ENCODE data around the gene TBX5. TPM values are rescaled to one million over a fixed set of nuclear protein-coding genes. Genes with fewer than 3 reads are reported as not detected.

TBX5 gene
- total RNA-seq, 1 donor from 2014 or later: not detected

DNA sequence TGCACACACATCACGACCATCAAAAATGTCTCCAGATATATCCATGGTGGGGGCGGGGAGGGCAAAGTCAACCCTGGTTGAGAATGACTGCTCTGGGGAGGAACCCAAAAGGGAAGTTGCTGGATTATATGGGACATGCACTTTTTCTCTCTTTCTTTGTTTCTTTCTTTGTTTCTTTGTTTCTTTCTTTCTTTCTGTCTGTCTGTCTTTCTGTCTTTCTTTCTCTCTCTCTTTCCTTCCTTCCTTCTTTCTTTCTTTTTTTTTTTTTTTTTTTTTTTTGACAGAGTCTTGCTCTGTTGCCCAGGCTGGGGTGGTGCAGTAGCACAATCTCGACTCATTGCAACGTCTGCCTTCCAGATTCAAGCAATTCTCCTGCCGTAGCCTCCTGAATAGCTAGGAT is 71.5 kb downstream of the TBX5 start:
- no peak for DNase-seq (ENCODE audit: extremely low read depth, low read depth, low spot score)

GRCh38 chr12:114328292-114328691 is 77.7 kb downstream of the TBX5 start:
- no peak for DNase-seq (ENCODE audit: extremely low read depth, low read depth, low spot score)

DNA sequence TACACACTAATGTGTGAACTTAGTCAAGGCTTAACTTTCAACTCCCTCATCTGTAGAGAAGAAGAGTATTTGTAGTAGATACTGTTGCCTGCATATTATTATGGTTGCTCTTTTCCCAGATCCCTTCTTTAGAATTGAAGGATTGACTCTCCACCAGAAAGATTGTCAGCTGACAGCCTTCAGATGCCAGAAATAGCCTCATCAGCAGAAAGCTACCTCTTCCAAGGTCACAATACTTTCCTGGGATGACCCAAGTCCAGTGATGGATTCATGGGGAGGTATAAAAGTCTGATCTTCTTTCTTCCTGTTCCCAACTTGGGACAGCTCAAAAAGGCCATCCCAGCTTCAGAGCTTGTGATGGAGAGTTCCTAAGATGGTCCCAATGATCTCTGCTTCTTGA is 78.2 kb downstream of the TBX5 start:
- no peak for DNase-seq (ENCODE audit: extremely low read depth, low read depth, low spot score)

- no peak for DNase-seq (ENCODE audit: extremely low read depth, low read depth, low spot score)
Observed at GRCh38 chr12:114321524-114321923, 84.4 kb downstream of the TBX5 start.

DNA sequence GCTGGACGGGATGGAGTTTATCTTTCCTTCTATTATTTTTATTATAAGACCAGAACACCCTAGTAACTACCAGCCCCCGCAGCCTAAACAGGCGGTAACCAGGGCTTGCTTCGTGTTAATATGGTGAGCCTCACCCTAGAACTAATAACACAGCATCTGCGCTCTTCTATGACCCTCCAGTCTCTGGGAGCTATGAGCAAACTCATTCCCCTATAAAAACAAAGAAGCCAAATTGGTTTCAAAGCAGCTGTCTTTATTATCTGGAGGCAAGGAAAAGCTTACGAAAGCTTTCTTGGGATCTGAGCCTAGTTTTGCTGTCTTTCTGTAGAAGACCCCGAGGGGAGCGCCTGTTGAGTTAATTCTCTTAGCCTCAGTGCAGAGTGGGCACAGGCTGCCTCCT is 85.0 kb downstream of the TBX5 start:
- no peak for DNase-seq (ENCODE audit: extremely low read depth, low read depth, low spot score)

GRCh38 chr12:114320101-114320500 is 85.8 kb downstream of the TBX5 start:
- no peak for DNase-seq (ENCODE audit: extremely low read depth, low read depth, low spot score)

DNA sequence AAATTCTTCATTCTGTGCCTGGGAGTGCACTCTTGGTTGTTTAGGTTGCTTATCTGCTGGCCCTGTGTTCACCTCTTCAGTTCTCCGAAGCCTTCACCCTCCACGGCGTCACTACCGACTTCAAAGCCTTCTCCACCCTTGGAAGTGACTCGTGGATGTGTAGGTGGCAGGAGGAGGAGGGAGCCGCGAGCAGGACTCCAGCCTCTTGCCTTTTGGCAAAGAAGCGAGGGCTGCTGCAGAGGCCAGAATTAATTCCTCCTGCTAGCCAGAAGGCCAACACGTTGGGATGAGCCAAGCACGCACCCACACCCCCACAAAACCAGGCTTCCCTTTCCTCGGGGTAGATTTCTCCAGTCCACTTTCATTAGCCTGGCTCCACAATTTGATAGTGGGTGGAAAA is 86.5 kb downstream of the TBX5 start:
- no peak for DNase-seq (ENCODE audit: extremely low read depth, low read depth, low spot score)

DNA sequence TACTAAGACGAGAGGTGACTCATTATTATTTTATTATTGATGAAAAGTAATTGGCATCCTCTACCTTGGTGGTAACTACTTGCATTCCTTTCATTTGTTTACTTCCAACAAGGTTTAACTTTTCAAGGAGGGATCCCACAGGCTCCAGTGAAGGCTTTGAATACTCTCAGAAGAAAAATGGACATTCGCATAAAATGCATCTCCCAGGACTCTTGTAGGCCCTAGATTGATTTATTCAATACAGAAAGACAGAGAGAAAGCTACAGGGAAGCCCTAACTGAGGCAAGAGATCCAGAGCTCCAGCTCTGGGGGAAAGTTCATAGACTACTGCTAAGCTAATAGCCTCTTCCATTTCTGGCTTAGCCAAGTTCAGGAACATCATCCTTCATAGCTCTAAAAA is 87.0 kb downstream of the TBX5 start:
- DNase-seq (ENCODE audit: extremely low read depth, low read depth, low spot score): no peak

DNA sequence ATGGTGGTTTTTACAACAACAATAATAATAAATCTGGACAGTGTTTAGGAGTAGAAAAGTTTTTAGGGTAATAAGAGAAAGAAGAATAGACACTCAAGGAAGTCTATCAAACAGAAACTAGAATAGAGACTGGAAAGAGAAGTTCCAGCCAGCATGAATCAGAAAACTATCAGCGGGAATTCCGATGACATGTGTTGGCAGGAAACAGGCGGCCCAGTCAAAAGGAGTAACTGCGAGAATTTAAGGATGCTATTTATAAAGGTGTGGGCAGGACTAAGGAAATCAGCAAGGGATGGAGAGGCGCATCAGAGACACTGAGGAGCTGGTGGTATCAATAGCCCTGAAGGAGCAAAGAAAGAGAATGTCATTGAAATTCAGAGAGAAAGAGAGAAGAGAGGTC is 89.9 kb downstream of the TBX5 start:
- no peak for DNase-seq (ENCODE audit: extremely low read depth, low read depth, low spot score)

DNA sequence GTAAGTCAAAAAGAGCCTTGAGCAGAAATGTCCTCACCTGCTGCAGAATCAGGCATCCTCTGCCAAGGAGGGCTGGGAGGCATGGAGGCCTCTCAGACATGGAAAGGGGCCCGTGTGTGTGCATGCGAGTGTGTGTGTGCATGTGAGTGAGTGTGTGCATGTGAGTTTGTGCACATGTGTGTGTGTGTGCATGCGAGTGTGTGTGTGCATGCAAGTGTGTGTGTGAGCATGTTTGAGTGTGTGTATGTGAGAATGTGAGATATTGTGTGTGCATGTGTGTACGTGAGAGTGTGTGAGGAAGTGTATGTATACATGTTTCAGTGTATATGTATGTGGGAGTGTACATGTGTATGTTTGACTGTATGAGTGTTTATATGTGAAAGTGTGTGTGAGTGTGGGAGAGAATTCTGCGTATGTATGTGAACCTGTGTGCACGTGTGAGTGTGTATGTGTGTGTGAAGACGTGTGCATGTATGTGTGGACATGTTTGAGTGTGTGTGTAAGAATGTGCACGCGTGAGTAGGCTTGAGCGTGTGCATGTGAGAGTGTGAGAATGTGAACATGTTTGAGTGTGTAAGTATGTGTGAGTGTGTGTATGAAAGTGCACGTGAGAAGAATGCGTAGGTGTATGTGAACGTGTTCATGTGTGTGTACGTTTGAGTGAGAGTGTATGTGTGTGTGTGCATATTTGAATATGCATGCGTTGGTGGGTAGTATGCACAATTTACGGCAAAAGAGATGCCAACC is 90.8 kb downstream of the TBX5 start:
- no peak for DNase-seq (ENCODE audit: extremely low read depth, low read depth, low spot score)

GRCh38 chr12:114314403-114314802 is 91.5 kb downstream of the TBX5 start:
- no peak for DNase-seq (ENCODE audit: extremely low read depth, low read depth, low spot score)

GRCh38 chr12:114313910-114314309 is 92.0 kb downstream of the TBX5 start:
- no peak for DNase-seq (ENCODE audit: extremely low read depth, low read depth, low spot score)

DNA sequence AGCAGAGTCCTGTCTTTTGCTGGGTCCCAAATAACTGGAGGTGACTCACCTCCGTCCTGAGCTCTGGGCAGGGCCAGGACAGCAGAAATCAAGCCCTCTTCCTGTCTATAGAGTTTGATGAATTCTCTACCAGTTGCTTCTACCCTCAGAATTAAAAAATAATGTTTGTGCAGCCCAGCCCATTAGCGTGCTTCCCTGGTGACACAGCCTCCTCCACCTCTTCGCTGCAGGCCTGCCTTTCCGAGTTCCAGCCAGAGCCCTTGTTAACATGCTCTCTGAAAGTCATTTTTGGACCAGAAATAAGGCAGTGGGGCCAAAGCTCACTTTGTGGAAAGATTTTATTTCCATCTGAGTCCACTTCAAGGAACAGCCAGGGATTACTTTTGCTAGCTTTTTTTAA is 94.0 kb downstream of the TBX5 start:
- no peak for DNase-seq (ENCODE audit: extremely low read depth, low read depth, low spot score)

DNA sequence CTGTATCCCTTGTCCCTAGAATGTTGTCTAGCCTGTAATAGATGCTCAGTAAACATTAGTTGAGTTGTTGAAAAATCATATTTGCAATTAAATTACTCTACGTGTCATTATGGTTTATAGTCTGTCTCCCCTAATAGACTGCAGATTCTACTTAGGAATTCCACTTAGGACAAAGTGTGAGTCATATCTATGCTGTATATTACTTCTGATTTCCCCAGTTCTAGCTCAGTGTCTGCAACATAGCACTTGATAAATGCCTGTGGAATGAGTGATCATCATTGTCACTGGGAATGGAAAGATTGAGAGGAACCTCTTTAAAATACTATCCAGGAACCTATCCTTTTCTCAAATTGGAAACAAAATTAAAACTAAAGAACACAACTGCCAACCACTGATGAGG is 99.3 kb downstream of the TBX5 start:
- DNase-seq (ENCODE audit: extremely low read depth, low read depth, low spot score): no peak

DNA sequence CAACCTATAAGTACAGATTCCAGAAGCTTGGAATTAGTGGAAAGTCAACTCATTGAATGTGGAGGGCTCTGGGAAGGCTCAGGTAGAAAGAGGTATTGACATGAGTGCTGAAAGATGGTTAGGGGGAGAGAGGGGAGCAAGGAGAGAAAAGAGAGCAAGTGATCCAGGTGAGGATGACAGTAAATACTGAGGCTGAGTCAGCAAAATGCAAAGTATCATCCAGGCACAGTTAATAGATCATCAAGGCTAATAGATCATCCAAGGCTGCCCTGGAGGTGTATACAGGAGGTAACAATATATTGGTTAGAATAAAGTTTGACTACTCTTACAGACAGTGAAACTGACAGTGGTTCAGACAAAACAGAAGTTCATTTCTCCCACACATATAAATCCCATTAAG is 100.5 kb downstream of the TBX5 start:
- DNase-seq (ENCODE audit: extremely low read depth, low read depth, low spot score): no peak

Data from glomerular endothelial cell (primary cell).